ENCODE results near the gene INPP5F.
"Not testable (repeated sequence)": the region's sequence is repeated elsewhere in the genome, so short reads cannot be mapped to it uniquely, and the experiment has no call there.

INPP5F gene

GRCh38 chr10:119705434-119705831 is 20.4 kb upstream of the INPP5F start:
- DNase-seq (ENCODE audit: low read depth), result no peak

- DNase-seq (ENCODE audit: low read depth), result no peak
These were observed 19.1 kb upstream of the INPP5F start for GRCh38 chr10:119706521-119707278.

GRCh38 chr10:119707331-119707730 is 18.5 kb upstream of the INPP5F start:
- not testable (repeated sequence) for DNase-seq (ENCODE audit: low read depth)

- not testable (repeated sequence) for DNase-seq (ENCODE audit: low read depth)
These were observed 14.9 kb upstream of the INPP5F start for GRCh38 chr10:119710935-119711334.

GRCh38 chr10:119713744-119714483 is 11.9 kb upstream of the INPP5F start:
- no peak for DNase-seq (ENCODE audit: low read depth)

GRCh38 chr10:119714484-119714816 is 11.4 kb upstream of the INPP5F start:
- no peak for DNase-seq (ENCODE audit: low read depth)

GRCh38 chr10:119715628-119716505 is 10.0 kb upstream of the INPP5F start:
- no peak for DNase-seq (ENCODE audit: low read depth)

- no peak for DNase-seq (ENCODE audit: low read depth)
These were observed 2.7 kb upstream of the INPP5F start for GRCh38 chr10:119723161-119723560.

GRCh38 chr10:119723624-119724023 is 2.2 kb upstream of the INPP5F start:
- no peak for DNase-seq (ENCODE audit: low read depth)

- no peak for DNase-seq (ENCODE audit: low read depth)
These were observed 995 bp upstream of the INPP5F start for GRCh38 chr10:119724593-119725516.

GRCh38 chr10:119725517-119725827 is 378 bp upstream of the INPP5F start:
- no peak for DNase-seq (ENCODE audit: low read depth)

- no peak for DNase-seq (ENCODE audit: low read depth)
These were observed 919 bp downstream of the INPP5F start for GRCh38 chr10:119726676-119727261.

GRCh38 chr10:119728172-119728800 is 2.4 kb downstream of the INPP5F start:
- no peak for DNase-seq (ENCODE audit: low read depth)

- DNase-seq (ENCODE audit: low read depth), result no peak
These were observed 8.8 kb downstream of the INPP5F start for GRCh38 chr10:119734396-119735332.

- DNase-seq (ENCODE audit: low read depth), result no peak
These were observed 9.6 kb downstream of the INPP5F start for GRCh38 chr10:119735451-119735850.

- DNase-seq (ENCODE audit: low read depth), result no peak
These were observed 10.4 kb downstream of the INPP5F start for GRCh38 chr10:119736220-119736619.

GRCh38 chr10:119737039-119737663 is 11.3 kb downstream of the INPP5F start:
- DNase-seq (ENCODE audit: low read depth), result no peak

GRCh38 chr10:119737823-119738222 is 12.0 kb downstream of the INPP5F start:
- no peak for DNase-seq (ENCODE audit: low read depth)

GRCh38 chr10:119738962-119739361 is 13.1 kb downstream of the INPP5F start:
- DNase-seq (ENCODE audit: low read depth), result no peak
